ENCODE data around the gene PERM1. TPM values are rescaled to one million over a fixed set of nuclear protein-coding genes. Genes with fewer than 3 reads are reported as not detected.

Gene PERM1
- total RNA-seq, 1 experiment from 2014 or later: 0.39 TPM

DNA sequence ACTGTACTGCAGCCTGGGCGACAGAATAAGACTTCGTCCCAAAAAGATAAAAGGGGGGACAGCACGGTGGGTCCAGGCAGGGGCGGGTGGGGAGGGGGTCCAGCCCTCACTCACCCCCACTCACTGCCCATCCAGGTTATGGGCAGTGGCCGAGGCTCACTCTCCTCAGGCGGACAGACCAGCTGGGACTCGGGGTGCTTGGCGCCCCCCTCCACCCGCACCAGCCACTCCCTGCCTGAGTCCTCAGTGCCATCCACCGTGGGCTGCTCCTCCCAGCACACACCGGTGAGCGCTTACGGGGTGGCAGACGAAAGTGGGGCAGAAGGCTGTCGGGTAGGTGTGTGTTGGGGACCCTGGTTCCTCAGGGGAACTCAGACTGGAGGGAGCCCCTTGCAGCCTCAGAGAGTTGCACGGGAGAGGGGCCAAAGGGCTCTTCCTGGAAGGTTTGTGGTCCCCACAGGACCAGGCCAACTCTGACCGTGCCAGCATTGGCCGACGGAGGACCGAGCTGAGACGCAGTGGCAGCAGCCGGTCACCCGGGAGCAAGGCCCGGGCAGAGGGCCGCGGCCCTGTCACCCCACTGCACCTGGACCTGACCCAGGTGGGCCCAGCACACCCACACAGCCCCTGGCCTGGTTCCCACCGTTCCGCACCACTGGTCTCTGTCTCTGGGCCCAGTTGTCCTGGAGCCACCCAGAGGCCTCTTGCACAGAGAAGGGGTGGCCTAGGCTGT lies 9.0 kb downstream of the PERM1 start:
- ChIA-PET POLR2A (no interaction called here), RAD21 (ENCODE audit: low non-redundant PET in 1 of 2, low total read pairs in 2 of 2, uncharacterized antibody in 2 of 2, unreplicated experiment in 2 of 2) (no interaction called here), CTCF (no interaction called here)
- no peak for DNase-seq (ENCODE audit: low read depth, low spot score)
- ATAC-seq: no peak
- no peaks in the 10 kb centered on the region for H3K9me2 ChIP-seq (ENCODE audit: insufficient read depth)
- H4K20me1 ChIP-seq (ENCODE audit: insufficient read depth): no peaks in the 10 kb centered on the region
- H2AFZ ChIP-seq (ENCODE audit: low read depth, low read length, poor library complexity, severe bottlenecking): no peak overlapping the region
- H3K4me3 ChIP-seq (replicated peaks in 1 of 2; ENCODE audit: low read depth in 1 of 2, low read length in 2 of 2): no peak overlapping the region
- no peak overlapping the region for H3K9ac ChIP-seq (ENCODE audit: low read length)
- no TSS peak for BruUV-seq (replicated peaks)
- TF ChIP-seq MAX (IDR thresholded peaks at IDR 0.05) (no peak), CTCF (IDR thresholded peaks at IDR 0.05 in 2 of 3, conservative IDR thresholded peaks at IDR 0.05 in 1 of 3; ENCODE audit: borderline replicate concordance in 1 of 3, insufficient read depth in 1 of 3, low read depth in 2 of 3, low read length in 2 of 3) (no peak), EZH2phosphoT487 (IDR thresholded peaks at IDR 0.05; ENCODE audit: borderline replicate concordance) (no peak), SRF (IDR thresholded peaks at IDR 0.05; ENCODE audit: low read depth) (no peak), CBX3 (IDR thresholded peaks at IDR 0.05; ENCODE audit: low read depth) (no peak), ZFX (IDR thresholded peaks at IDR 0.05) (no peak), POLR2AphosphoS5 (IDR thresholded peaks at IDR 0.05; ENCODE audit: low read depth, low read length) (no peak), CEBPB (IDR thresholded peaks at IDR 0.05; ENCODE audit: low read depth) (no peak), RAD21 (IDR thresholded peaks at IDR 0.05; ENCODE audit: low read depth) (no peak), ELF1 (IDR thresholded peaks at IDR 0.05; ENCODE audit: borderline replicate concordance, low read depth) (no peak), TCF7L2 (IDR thresholded peaks at IDR 0.05; ENCODE audit: borderline replicate concordance, extremely low read depth, insufficient read depth, insufficient read length) (no peak), POLR2A (IDR thresholded peaks at IDR 0.05; ENCODE audit: borderline replicate concordance, extremely low read depth, insufficient read depth, insufficient read length) (no peak)
- TF ChIP-seq, protein P1, sequence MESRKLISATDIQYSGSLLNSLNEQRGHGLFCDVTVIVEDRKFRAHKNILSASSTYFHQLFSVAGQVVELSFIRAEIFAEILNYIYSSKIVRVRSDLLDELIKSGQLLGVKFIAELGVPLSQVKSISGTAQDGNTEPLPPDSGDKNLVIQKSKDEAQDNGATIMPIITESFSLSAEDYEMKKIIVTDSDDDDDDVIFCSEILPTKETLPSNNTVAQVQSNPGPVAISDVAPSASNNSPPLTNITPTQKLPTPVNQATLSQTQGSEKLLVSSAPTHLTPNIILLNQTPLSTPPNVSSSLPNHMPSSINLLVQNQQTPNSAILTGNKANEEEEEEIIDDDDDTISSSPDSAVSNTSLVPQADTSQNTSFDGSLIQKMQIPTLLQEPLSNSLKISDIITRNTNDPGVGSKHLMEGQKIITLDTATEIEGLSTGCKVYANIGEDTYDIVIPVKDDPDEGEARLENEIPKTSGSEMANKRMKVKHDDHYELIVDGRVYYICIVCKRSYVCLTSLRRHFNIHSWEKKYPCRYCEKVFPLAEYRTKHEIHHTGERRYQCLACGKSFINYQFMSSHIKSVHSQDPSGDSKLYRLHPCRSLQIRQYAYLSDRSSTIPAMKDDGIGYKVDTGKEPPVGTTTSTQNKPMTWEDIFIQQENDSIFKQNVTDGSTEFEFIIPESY (IDR thresholded peaks at IDR 0.05; ENCODE audit: extremely low read depth, insufficient replicate concordance, low read length): no peak
- TF ChIP-seq, protein P2, sequence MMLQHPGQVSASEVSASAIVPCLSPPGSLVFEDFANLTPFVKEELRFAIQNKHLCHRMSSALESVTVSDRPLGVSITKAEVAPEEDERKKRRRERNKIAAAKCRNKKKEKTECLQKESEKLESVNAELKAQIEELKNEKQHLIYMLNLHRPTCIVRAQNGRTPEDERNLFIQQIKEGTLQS (IDR thresholded peaks at IDR 0.05): no peak
- H3K79me2 ChIP-seq (ENCODE audit: insufficient read depth, low read length): no peaks in the 10 kb centered on the region
- intact Hi-C loops (cut with micrococcal nuclease): no loop called here
- no peaks in the 10 kb centered on the region for H3K27me3 ChIP-seq (ENCODE audit: insufficient read depth, low read length)
- no peaks in the 10 kb centered on the region for H3K36me3 ChIP-seq (ENCODE audit: control insufficient read depth in 1 of 2, insufficient read depth in 2 of 2, low read length in 2 of 2)
- H3K4me2 ChIP-seq (ENCODE audit: low read length): no peak overlapping the region
- H3K27ac ChIP-seq (ENCODE audit: low read depth, low read length): no peak overlapping the region
- no peaks in the 10 kb centered on the region; a peak in 1 of 4 replicates for H3K9me3 ChIP-seq (ENCODE audit: control insufficient read depth in 1 of 2, insufficient read depth in 1 of 2, low read depth in 1 of 2, low read length in 2 of 2)
- peaks cover 11 to 22% of the 10 kb centered on the region in 2 experiments for H3K4me1 ChIP-seq (ENCODE audit: control insufficient read depth in 1 of 2, insufficient read depth in 2 of 2, low read length in 2 of 2)

Data from HCT116 (cell line).